ENCODE data around the gene TOMM34. TPM values are rescaled to one million over a fixed set of nuclear protein-coding genes. Genes with fewer than 3 reads are reported as not detected.

TOMM34 gene
- total RNA-seq, 1 donor from 2014 or later: 27.3 TPM

DNA sequence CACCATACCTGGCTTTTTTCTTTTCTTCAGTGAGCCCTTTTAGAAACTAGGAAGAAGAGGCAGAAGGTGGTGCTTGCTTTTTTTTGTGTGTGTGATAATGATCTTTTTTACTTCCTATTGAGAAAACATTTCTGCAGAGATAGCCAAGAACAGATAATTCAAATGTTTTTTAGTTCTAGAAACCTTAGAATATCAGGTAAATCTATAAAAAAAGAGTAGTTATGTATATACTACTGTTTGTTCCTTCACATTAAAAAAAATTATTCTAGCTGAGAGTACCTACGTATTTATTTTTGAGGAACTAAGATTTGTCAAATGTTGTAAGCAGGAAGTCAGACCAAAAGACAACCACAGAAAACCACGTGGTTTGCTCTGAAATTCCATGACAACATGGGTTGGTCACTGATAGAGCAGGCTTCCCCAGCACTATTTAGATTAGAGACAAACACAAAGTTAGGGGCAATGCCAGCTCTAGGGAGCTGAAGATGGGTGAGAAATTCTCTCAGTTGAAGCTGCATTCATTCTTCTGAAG is 19.0 kb upstream of the TOMM34 start:
- Histone ChIP-seq H3K4me3 (no peak overlapping the region), H3F3A (ENCODE audit: low read depth) (no peaks in the 10 kb centered on the region), H2AFZ (replicated peaks) (no peak overlapping the region), H3K4me1 (no peaks in the 10 kb centered on the region), H3K9ac (no peak overlapping the region), H3K9me3 (ENCODE audit: low read depth) (no peaks in the 10 kb centered on the region), H3K36me3 (peaks cover 16% of the 10 kb centered on the region), H3K27me3 (no peaks in the 10 kb centered on the region), H3K27ac (no peak overlapping the region), H4K20me1 (ENCODE audit: low read depth) (no peaks in the 10 kb centered on the region), H3K4me2 (no peak overlapping the region), H3K79me2 (ENCODE audit: low read depth) (no peaks in the 10 kb centered on the region)
- no peaks in the 10 kb centered on the region for H3K27me3 Mint-ChIP-seq (ENCODE audit: insufficient read depth, low read depth)
- TF ChIP-seq EZH2 (IDR thresholded peaks at IDR 0.05) (no peak), EZH2phosphoT487 (IDR thresholded peaks at IDR 0.05) (no peak), CTCF (IDR thresholded peaks at IDR 0.05) (no peak)
- no peak overlapping the region for H3K4me3 Mint-ChIP-seq
- H3K36me3 Mint-ChIP-seq: peaks cover 9% of the 10 kb centered on the region
- DNase-seq (ENCODE audit: low spot score): no peak
- H3K27ac Mint-ChIP-seq: no peak overlapping the region
- H3K4me1 Mint-ChIP-seq: no peaks in the 10 kb centered on the region
- H3K9me3 Mint-ChIP-seq: no peaks in the 10 kb centered on the region

DNA sequence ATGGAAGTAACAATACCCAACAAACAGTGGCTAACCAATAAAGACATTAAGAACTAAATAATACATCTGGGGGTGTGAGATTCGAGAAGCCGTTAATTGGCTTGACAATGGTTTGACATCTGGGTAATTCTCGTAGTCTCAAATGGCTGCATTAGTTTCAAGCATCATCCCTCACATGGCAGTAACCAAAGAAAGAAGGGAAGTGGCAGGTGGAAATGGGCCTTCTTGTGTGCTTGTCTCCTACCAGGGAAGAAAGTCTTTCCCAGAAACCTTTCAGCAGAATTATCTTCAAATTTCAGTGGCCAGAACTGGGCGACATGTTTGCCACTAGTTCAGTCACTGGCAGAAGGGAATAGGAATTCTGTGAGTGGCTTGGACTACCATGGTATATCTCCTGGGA is 16.5 kb upstream of the TOMM34 start:
- TF ChIP-seq CTCF (IDR thresholded peaks at IDR 0.05) (no peak), EZH2phosphoT487 (IDR thresholded peaks at IDR 0.05) (no peak), EZH2 (IDR thresholded peaks at IDR 0.05) (no peak)
- Mint-ChIP-seq H3K36me3 (peaks cover 10% of the 10 kb centered on the region), H3K4me3 (no peak overlapping the region), H3K9me3 (no peaks in the 10 kb centered on the region), H3K27me3 (ENCODE audit: insufficient read depth, low read depth) (no peaks in the 10 kb centered on the region), H3K4me1 (no peaks in the 10 kb centered on the region), H3K27ac (no peak overlapping the region)
- no peak overlapping the region for H3K27ac ChIP-seq
- H3K79me2 ChIP-seq (ENCODE audit: low read depth): peaks cover 7% of the 10 kb centered on the region
- H4K20me1 ChIP-seq (ENCODE audit: low read depth): no peaks in the 10 kb centered on the region
- H3K27me3 ChIP-seq: no peaks in the 10 kb centered on the region
- H3K4me1 ChIP-seq: no peaks in the 10 kb centered on the region
- no peak for DNase-seq (ENCODE audit: low spot score)
- H3K4me2 ChIP-seq: no peak overlapping the region
- H3K4me3 ChIP-seq: no peak overlapping the region
- peaks cover 18% of the 10 kb centered on the region for H3K36me3 ChIP-seq
- no peaks in the 10 kb centered on the region for H3F3A ChIP-seq (ENCODE audit: low read depth)
- H3K9me3 ChIP-seq (ENCODE audit: low read depth): no peaks in the 10 kb centered on the region
- no peak overlapping the region for H2AFZ ChIP-seq (replicated peaks)
- no peak overlapping the region for H3K9ac ChIP-seq

DNA sequence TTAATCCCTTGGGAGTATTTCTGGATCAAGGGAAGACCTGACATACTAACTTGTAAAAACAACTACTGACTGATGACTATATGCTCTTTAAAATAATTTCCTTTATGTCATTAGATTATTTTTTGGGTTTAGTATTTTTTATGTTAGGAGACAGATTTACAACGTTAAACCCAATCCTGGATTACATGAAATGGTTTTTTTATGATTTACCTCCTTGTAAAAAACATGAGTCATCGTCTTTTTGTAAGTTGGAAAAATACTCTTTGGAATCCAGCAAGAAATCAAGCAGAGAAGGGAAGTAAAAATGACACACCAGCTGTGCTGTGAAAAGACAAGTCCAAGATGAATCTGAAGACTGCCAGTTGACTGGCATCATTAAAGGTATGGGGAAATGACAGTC is 12.9 kb upstream of the TOMM34 start:
- H3K4me2 ChIP-seq: no peak overlapping the region
- no peaks in the 10 kb centered on the region for H3K27me3 Mint-ChIP-seq (ENCODE audit: insufficient read depth, low read depth)
- peaks cover 7% of the 10 kb centered on the region for H3K36me3 Mint-ChIP-seq
- H3K27me3 ChIP-seq: no peaks in the 10 kb centered on the region
- H3F3A ChIP-seq (ENCODE audit: low read depth): no peaks in the 10 kb centered on the region
- H3K4me1 ChIP-seq: peaks cover 5% of the 10 kb centered on the region
- H3K4me1 Mint-ChIP-seq: peaks cover 7% of the 10 kb centered on the region
- TF ChIP-seq EZH2phosphoT487 (IDR thresholded peaks at IDR 0.05): no peak
- TF ChIP-seq EZH2 (IDR thresholded peaks at IDR 0.05): no peak
- TF ChIP-seq CTCF (IDR thresholded peaks at IDR 0.05): no peak
- H3K4me3 Mint-ChIP-seq: no peak overlapping the region
- H3K27ac ChIP-seq: no peak overlapping the region
- H3K9ac ChIP-seq: no peak overlapping the region
- peaks cover 44% of the 10 kb centered on the region for H3K79me2 ChIP-seq (ENCODE audit: low read depth)
- H3K9me3 Mint-ChIP-seq: no peaks in the 10 kb centered on the region
- H3K36me3 ChIP-seq: peaks cover 16% of the 10 kb centered on the region
- peaks cover 10% of the 10 kb centered on the region for H4K20me1 ChIP-seq (ENCODE audit: low read depth)
- H2AFZ ChIP-seq (replicated peaks): no peak overlapping the region
- DNase-seq (ENCODE audit: low spot score): no peak
- no peaks in the 10 kb centered on the region for H3K9me3 ChIP-seq (ENCODE audit: low read depth)
- no peak overlapping the region for H3K27ac Mint-ChIP-seq
- no peak overlapping the region for H3K4me3 ChIP-seq
